ENCODE data around the gene TLNRD1.

Gene TLNRD1

GRCh38 chr15:80989081-80989517 lies 11.6 kb upstream of the TLNRD1 start:
- Histone ChIP-seq H3K27ac (ENCODE audit: low read depth, low read length) (peak overlapping the region; percentile 40), H4K20me1 (ENCODE audit: low read depth, low read length) (no peaks in the 10 kb centered on the region), H3K9me3 (ENCODE audit: insufficient read depth, low read length) (no peaks in the 10 kb centered on the region), H3K4me3 (ENCODE audit: insufficient read depth, low read length, poor library complexity, severe bottlenecking) (peak overlapping the region; percentile 96), H2AFZ (ENCODE audit: low read depth, low read length, severe bottlenecking) (peak overlapping the region; percentile 89), H3K9ac (ENCODE audit: low read length) (peak overlapping the region; percentile 92), H3K9me2 (replicated peaks; ENCODE audit: insufficient read depth, low read length) (no peaks in the 10 kb centered on the region), H3K4me2 (ENCODE audit: low read depth, low read length, poor library complexity, severe bottlenecking) (peak overlapping the region; percentile 82), H3K27me3 (ENCODE audit: low read length) (no peaks in the 10 kb centered on the region), H3K79me2 (ENCODE audit: insufficient read depth, low read length) (peaks cover 54% of the 10 kb centered on the region), H3F3A (ENCODE audit: insufficient read depth) (peaks cover 11% of the 10 kb centered on the region), H3K36me3 (ENCODE audit: low read length) (no peaks in the 10 kb centered on the region)
- TF ChIP-seq EZH2phosphoT487 (conservative IDR thresholded peaks at IDR 0.05; ENCODE audit: low read length) (no peak), CTCF (IDR thresholded peaks at IDR 0.05; ENCODE audit: insufficient read depth, low read length, poor library complexity, severe bottlenecking) (no peak)

GRCh38 chr15:80989518-80990478 lies 10.9 kb upstream of the TLNRD1 start, which contains the start of gene MESD:
TSS of gene MESD (minus strand) at chr15:80989819. CDS start at chr15:80989791, 28 bp downstream.
- no peaks in the 10 kb centered on the region for H3K9me2 ChIP-seq (replicated peaks; ENCODE audit: insufficient read depth, low read length)
- peaks cover 11% of the 10 kb centered on the region for H3F3A ChIP-seq (ENCODE audit: insufficient read depth)
- no peaks in the 10 kb centered on the region for H4K20me1 ChIP-seq (ENCODE audit: low read depth, low read length)
- no peaks in the 10 kb centered on the region for H3K27me3 ChIP-seq (ENCODE audit: low read length)
- peak within 1 kb of the TSS; percentile 96 for H3K4me3 ChIP-seq (ENCODE audit: insufficient read depth, low read length, poor library complexity, severe bottlenecking)
- peak within 1 kb of the TSS; percentile 91 for H2AFZ ChIP-seq (ENCODE audit: low read depth, low read length, severe bottlenecking)
- peak within 1 kb of the TSS; percentile 82 for H3K4me2 ChIP-seq (ENCODE audit: low read depth, low read length, poor library complexity, severe bottlenecking)
- TF ChIP-seq CTCF (IDR thresholded peaks at IDR 0.05; ENCODE audit: insufficient read depth, low read length, poor library complexity, severe bottlenecking): no peak
- no peak for TF ChIP-seq EZH2phosphoT487 (conservative IDR thresholded peaks at IDR 0.05; ENCODE audit: low read length)
- peaks cover 47% of the 10 kb centered on the region for H3K79me2 ChIP-seq (ENCODE audit: insufficient read depth, low read length)
- no peaks in the 10 kb centered on the region for H3K9me3 ChIP-seq (ENCODE audit: insufficient read depth, low read length)
- H3K9ac ChIP-seq (ENCODE audit: low read length): peak within 1 kb of the TSS; percentile 92
- peak within 1 kb of the TSS; percentile 40 for H3K27ac ChIP-seq (ENCODE audit: low read depth, low read length)
- no peaks in the 10 kb centered on the region for H3K36me3 ChIP-seq (ENCODE audit: low read length)

- Histone ChIP-seq H3K27me3 (ENCODE audit: low read length) (no peaks in the 10 kb centered on the region), H3K9me2 (replicated peaks; ENCODE audit: insufficient read depth, low read length) (no peaks in the 10 kb centered on the region), H3K9me3 (ENCODE audit: insufficient read depth, low read length) (no peaks in the 10 kb centered on the region), H3K9ac (ENCODE audit: low read length) (no peak overlapping the region), H3K79me2 (ENCODE audit: insufficient read depth, low read length) (peaks cover 35% of the 10 kb centered on the region), H3F3A (ENCODE audit: insufficient read depth) (peaks cover 11% of the 10 kb centered on the region), H3K36me3 (ENCODE audit: low read length) (no peaks in the 10 kb centered on the region), H3K4me2 (ENCODE audit: low read depth, low read length, poor library complexity, severe bottlenecking) (no peak overlapping the region), H4K20me1 (ENCODE audit: low read depth, low read length) (no peaks in the 10 kb centered on the region), H3K27ac (ENCODE audit: low read depth, low read length) (no peak overlapping the region), H2AFZ (ENCODE audit: low read depth, low read length, severe bottlenecking) (no peak overlapping the region), H3K4me3 (ENCODE audit: insufficient read depth, low read length, poor library complexity, severe bottlenecking) (no peak overlapping the region)
- TF ChIP-seq EZH2phosphoT487 (conservative IDR thresholded peaks at IDR 0.05; ENCODE audit: low read length) (no peak), CTCF (IDR thresholded peaks at IDR 0.05; ENCODE audit: insufficient read depth, low read length, poor library complexity, severe bottlenecking) (no peak)
Observed at GRCh38 chr15:80990955-80991354, 9.8 kb upstream of the TLNRD1 start.
